NCI-H82 (cell line): ENCODE measurements around the gene PTGES.

Source experiments
- DNase-seq: peaks from one replicate; lab custom pipeline; 2025; lab: John Stamatoyannopoulos, UW

PTGES gene

GRCh38 chr9:129745200-129745599 lies 7.6 kb downstream of the PTGES start:
- no peak for DNase-seq

- no peak for DNase-seq
These were observed 12.0 kb downstream of the PTGES start for GRCh38 chr9:129740666-129741464.

GRCh38 chr9:129740174-129740573 lies 12.7 kb downstream of the PTGES start:
- no peak for DNase-seq

GRCh38 chr9:129739432-129739831 lies 13.4 kb downstream of the PTGES start:
- DNase-seq: no peak

- peak; percentile 88 for DNase-seq
These were observed 15.2 kb downstream of the PTGES start for GRCh38 chr9:129737479-129738274.

- DNase-seq: no peak
These were observed 16.5 kb downstream of the PTGES start for GRCh38 chr9:129736334-129736733.

- DNase-seq: no peak
These were observed 17.3 kb downstream of the PTGES start for GRCh38 chr9:129735546-129735945.

- DNase-seq: no peak
These were observed 19.2 kb downstream of the PTGES start for GRCh38 chr9:129733632-129733953.

GRCh38 chr9:129732946-129733631 lies 19.8 kb downstream of the PTGES start:
- no peak for DNase-seq

- DNase-seq: no peak
These were observed 20.7 kb downstream of the PTGES start for GRCh38 chr9:129732100-129732499.

- DNase-seq: no peak
These were observed 21.3 kb downstream of the PTGES start for GRCh38 chr9:129731477-129732085.

GRCh38 chr9:129728744-129729143 lies 24.1 kb downstream of the PTGES start:
- DNase-seq: no peak

- DNase-seq: peak; percentile 80
These were observed 26.3 kb downstream of the PTGES start for GRCh38 chr9:129726322-129727160.

GRCh38 chr9:129725795-129726251 lies 27.0 kb downstream of the PTGES start:
- no peak for DNase-seq

- no peak for DNase-seq
These were observed 28.2 kb downstream of the PTGES start for GRCh38 chr9:129724456-129725190.

GRCh38 chr9:129722913-129723312 lies 29.9 kb downstream of the PTGES start:
- DNase-seq: no peak

- DNase-seq: peak; percentile 46
These were observed 31.8 kb downstream of the PTGES start for GRCh38 chr9:129720865-129721545.

- peak; percentile 31 for DNase-seq
These were observed 32.5 kb downstream of the PTGES start for GRCh38 chr9:129720181-129720864.

GRCh38 chr9:129719135-129719534 lies 33.7 kb downstream of the PTGES start:
- no peak for DNase-seq
